GM12878 (cell line): ENCODE measurements around the gene MYCN. TPM values are rescaled to one million over a fixed set of nuclear protein-coding genes. Genes with fewer than 3 reads are reported as not detected.

Source experiments
- ATAC-seq: fragments of 200-7000 bp; cut with Tn5 transposase; 3 replicates; pipeline ENCODE4 v1.9.1; 2020; ENCODE audit warnings: mild to moderate bottlenecking, moderate library complexity
- BruUV-seq: library from RNA; stranded (reverse); fragments of 400-500 nt; replicated peaks from 2 replicates; lab custom pipeline; 2021; lab: Mats Ljungman, UMichigan
- CTCF ChIA-PET: fragments of 300-600 bp; sonication (Branson Sonifier 250); formaldehyde crosslinking; extraction: SDS; loops from one replicate; lab custom pipeline; 2021; ENCODE audit warnings: inconsistent platforms; lab: Yijun Ruan, JAX
- POLR2A ChIA-PET: fragments of 350-600 bp; formaldehyde crosslinking; extraction: SDS; loops from one replicate; lab custom pipeline; 2021; ENCODE audit warnings: inconsistent platforms; lab: Charles Lee
- RAD21 ChIA-PET: fragments of 300-600 bp; sonication (Branson Sonifier 250); formaldehyde crosslinking; loops from one replicate; lab custom pipeline; 2023; ENCODE audit warnings: antibody characterized with exemption; ENCODE audit not compliant: unreplicated experiment; lab: Charles Lee
- SMC1A ChIA-PET: fragments of 300-600 bp; sonication (Branson Sonifier 250); formaldehyde crosslinking; loops from one replicate; lab custom pipeline; 2023; ENCODE audit not compliant: unreplicated experiment, uncharacterized antibody; lab: Charles Lee
- DNase-seq: peaks from one replicate; pipeline ENCODE4 v3.0.0-alpha.2; 2011; ENCODE audit warnings: low read depth, low spot score
- FAIRE-seq: peaks from 3 replicates; lab custom pipeline; 2011; peaks lifted over from hg19 to GRCh38; lab: Jason Lieb, UNC
- H2AFZ ChIP-seq: 2 replicates; pipeline ENCODE4 v1.6.0; 2011; ENCODE audit warnings: low read depth, low read length, control low read depth; ENCODE audit not compliant: control insufficient read depth
- H3K27ac ChIP-seq: 2 replicates; pipeline ENCODE4 v1.5.1; 2011; ENCODE audit warnings: control low read depth; ENCODE audit not compliant: control insufficient read depth, insufficient read depth
- H3K27me3 ChIP-seq, 2 experiments: replicated peaks in 1 of 2; 2 replicates each; pipeline versions ENCODE4 v1.6.0 to v1.6.1; 2011; ENCODE audit warnings: low read length in 1 of 2; ENCODE audit not compliant: control insufficient read depth in 2 of 2, insufficient read depth in 2 of 2
- H3K36me3 ChIP-seq, 2 experiments: 2 replicates each; pipeline ENCODE4 v1.5.1; 2011; ENCODE audit warnings: low read length in 1 of 2; ENCODE audit not compliant: control insufficient read depth in 2 of 2, insufficient read depth in 2 of 2
- H3K4me1 ChIP-seq: 2 replicates; pipeline ENCODE4 v1.6.1; 2011; ENCODE audit warnings: mild to moderate bottlenecking, low read length, moderate library complexity, mixed read lengths; ENCODE audit not compliant: control insufficient read depth, insufficient read depth
- H3K4me2 ChIP-seq: 2 replicates; pipeline ENCODE4 v1.6.0; 2011; ENCODE audit warnings: control low read depth; ENCODE audit not compliant: control insufficient read depth, insufficient read depth
- H3K4me3 ChIP-seq: fragments of 200-600 bp; sonication (generic); 2 replicates; pipeline ENCODE4 v1.5.1; 2016
- H3K79me2 ChIP-seq: 2 replicates; pipeline ENCODE4 v1.6.0; 2011; ENCODE audit warnings: low read length; ENCODE audit not compliant: control insufficient read depth, insufficient read depth
- H3K9ac ChIP-seq: 2 replicates; pipeline ENCODE4 v1.8.0; 2011; ENCODE audit warnings: low read length, control low read depth, mixed read lengths; ENCODE audit not compliant: control insufficient read depth, insufficient read depth
- H3K9me3 ChIP-seq: replicated peaks from 3 replicates; pipeline ENCODE4 v1.5.1; 2011; ENCODE audit warnings: mild to moderate bottlenecking, low read length; ENCODE audit not compliant: control insufficient read depth, insufficient read depth
- H4K20me1 ChIP-seq: 2 replicates; pipeline ENCODE4 v1.6.0; 2011; ENCODE audit not compliant: control insufficient read depth, insufficient read depth
- ATF3 ChIP-seq: IDR thresholded peaks from 2 replicates; pipeline ENCODE4 v1.6.1; 2011; ENCODE audit warnings: low read depth, mild to moderate bottlenecking, low read length, moderate library complexity, borderline replicate concordance; ENCODE audit errors: extremely low read depth
- ESRRA ChIP-seq: IDR thresholded peaks from 2 replicates; pipeline ENCODE4 v1.6.1; 2012; ENCODE audit warnings: mild to moderate bottlenecking, low read length, improper control_type of control experiment
- FOXK2 ChIP-seq: fragments of 450-650 bp; IDR thresholded peaks from 2 replicates; pipeline ENCODE4 v1.6.1; 2017; ENCODE audit warnings: mild to moderate bottlenecking, moderate library complexity
- MLLT1 ChIP-seq: fragments of 450-650 bp; IDR thresholded peaks from 2 replicates; pipeline ENCODE4 v1.6.1; 2016; ENCODE audit warnings: mild to moderate bottlenecking
- POU2F2 ChIP-seq: IDR thresholded peaks from 3 replicates; pipeline ENCODE4 v1.6.1; 2011; ENCODE audit warnings: low read depth, mild to moderate bottlenecking, low read length, borderline replicate concordance
- RB1 ChIP-seq: fragments of 450-650 bp; formaldehyde crosslinking; IDR thresholded peaks from 2 replicates; pipeline ENCODE4 v1.6.1; 2017; ENCODE audit warnings: mild to moderate bottlenecking, borderline replicate concordance
- TARDBP ChIP-seq: IDR thresholded peaks from 2 replicates; pipeline ENCODE4 v1.6.1; 2016; ENCODE audit warnings: borderline replicate concordance
- ZNF207 ChIP-seq: fragments of 450-650 bp; IDR thresholded peaks from 2 replicates; pipeline ENCODE4 v1.6.1; 2014; ENCODE audit warnings: antibody characterized with exemption, mild to moderate bottlenecking, borderline replicate concordance
- WGBS: methylation state at CpG from one replicate; pipeline ENCODE4 v1.1.6; 2016; ENCODE audit warnings: low lambda C conversion rate; ENCODE audit not compliant: insufficient replicate concordance, insufficient coverage; ENCODE audit errors: missing lambda C conversion rate; 5-methylcytosine and 5-hydroxymethylcytosine counted together
- in situ Hi-C: fragments of 300-500 bp; cut with MboI; formaldehyde crosslinking; loops from 9 replicates; pipeline ENCODE4 v1.14.3; 2018; ENCODE audit warnings: mixed read lengths
- intact Hi-C: fragments of 100-400 bp; cut with micrococcal nuclease; formaldehyde crosslinking; loops from one replicate; pipeline ENCODE4 v1.14.2; 2022; ENCODE audit not compliant: unreplicated experiment
- polyA plus RNA-seq, 11 experiments: library from polyadenylated mRNA; depleted of rRNA in 4 of 11; unstranded in 6 of 11; stranded (reverse) in 5 of 11; fragments of >200 nt; fragmentation: Nextera tagmentation in 4 of 11; fragmentation: Illumina TruSeq in 1 of 11; extraction: Ambion mirVana in 4 of 11; extraction: Trizol in 1 of 11; gene quantifications; 1 replicate in 1 of 11; 2 replicates in 10 of 11; pipeline versions ENCODE4 v1.2.1 to v1.2.3, GENCODE V29; 2011 to 2016; ENCODE audit warnings: inconsistent platforms in 2 of 11, missing spikeins in 2 of 11, low read depth in 1 of 11
- total RNA-seq, 4 experiments: library from RNA; depleted of rRNA in 3 of 4; stranded (reverse); fragments of >200 nt in 3 of 4; fragmentation: Illumina TruSeq in 1 of 4; extraction: Trizol in 1 of 4; gene quantifications; 2 replicates each; pipeline versions ENCODE4 v1.2.1 to v1.2.3, GENCODE V29; 2013 to 2021

Gene MYCN
- total and polyA plus RNA-seq, 10 of the 15 experiments (the other 5 are each of a cell fraction or from before 2014, with no cell fraction given) = not detected

GRCh38 chr2:15993666-15994065 lies 53.3 kb downstream of the MYCN start:
- ChIA-PET SMC1A (no interaction called here), RAD21 (no interaction called here), CTCF (no interaction called here), POLR2A (no interaction called here)
- H3K36me3 ChIP-seq = no peaks in the 10 kb centered on the region
- no peak overlapping the region for H3K9ac ChIP-seq
- H4K20me1 ChIP-seq = no peaks in the 10 kb centered on the region
- H2AFZ ChIP-seq = no peak overlapping the region
- in situ Hi-C loops (no loop called here), intact Hi-C loops (no loop called here)
- H3K4me3 ChIP-seq = no peak overlapping the region
- no peaks in the 10 kb centered on the region for H3K79me2 ChIP-seq
- BruUV-seq = no TSS peak
- WGBS = 23% methylated on average over 7 of the region's 7 CpGs
- no peaks in the 10 kb centered on the region for H3K4me1 ChIP-seq
- ATAC-seq = no peak
- no peaks in the 10 kb centered on the region for H3K9me3 ChIP-seq
- H3K4me2 ChIP-seq = no peak overlapping the region
- FAIRE-seq = no peak
- TF ChIP-seq TARDBP (no peak), ATF3 (no peak), RB1 (no peak), MLLT1 (no peak), FOXK2 (no peak), POU2F2 (no peak), ESRRA (no peak), ZNF207 (no peak)
- peaks cover 0 to 2% of the 10 kb centered on the region in 2 experiments; a peak in 1 of 4 replicates for H3K27me3 ChIP-seq
- no peak overlapping the region for H3K27ac ChIP-seq
- no peak for DNase-seq
